IMR-90 (cell line): ENCODE data around the gene TSPAN8. TPM values are rescaled to one million over a fixed set of nuclear protein-coding genes. Genes with fewer than 3 reads are reported as not detected.

ENCODE experiments used
- ATAC-seq: fragments of 200-7000 bp; cut with Tn5 transposase; 2 replicates; pipeline ENCODE4 v1.9.1; 2020; ENCODE audit warnings: low read depth, mild to moderate bottlenecking, moderate library complexity
- BruUV-seq: library from RNA; stranded (reverse); fragments of 400-500 nt; replicated peaks from 2 replicates; lab custom pipeline; 2021; lab: Mats Ljungman, UMichigan
- CTCF ChIA-PET: fragments of 300-600 bp; formaldehyde crosslinking; extraction: SDS; loops from one replicate; lab custom pipeline; 2021; ENCODE audit warnings: antibody characterized with exemption; lab: Yijun Ruan, JAX
- POLR2A ChIA-PET: fragments of 300-600 bp; sonication (Branson Sonifier 250); formaldehyde crosslinking; loops from one replicate; lab custom pipeline; 2022; ENCODE audit warnings: antibody characterized with exemption; ENCODE audit not compliant: unreplicated experiment; lab: Charles Lee
- DNase-seq: peaks from one replicate; pipeline ENCODE4 v3.0.0; 2013
- H2AFZ ChIP-seq: replicated peaks from 2 replicates; pipeline ENCODE3; 2013; ENCODE audit warnings: low read length, mild to moderate bottlenecking; ENCODE audit not compliant: poor library complexity
- H2AK5ac ChIP-seq: 2 replicates; pipeline ENCODE4 v1.6.1; 2013; ENCODE audit warnings: low read depth, low read length, inconsistent platforms
- H2AK9ac ChIP-seq: replicated peaks from 2 replicates; pipeline ENCODE3; 2013; ENCODE audit warnings: mild to moderate bottlenecking, low read depth, low read length, moderate library complexity; ENCODE audit not compliant: poor library complexity
- H2BK120ac ChIP-seq: 2 replicates; pipeline ENCODE4 v1.6.1; 2013; ENCODE audit warnings: low read depth, low read length, inconsistent platforms
- H2BK15ac ChIP-seq: 3 replicates; pipeline ENCODE4 v1.6.1; 2013; ENCODE audit warnings: low read depth, low read length, inconsistent platforms
- H2BK20ac ChIP-seq: 2 replicates; pipeline ENCODE4 v1.6.1; 2013; ENCODE audit warnings: low read depth, mild to moderate bottlenecking, inconsistent platforms, low read length, moderate library complexity
- H2BK5ac ChIP-seq: 2 replicates; pipeline ENCODE4 v1.6.1; 2013; ENCODE audit warnings: mild to moderate bottlenecking, low read depth, low read length, inconsistent platforms; ENCODE audit not compliant: poor library complexity, severe bottlenecking
- H3K14ac ChIP-seq: replicated peaks from 2 replicates; pipeline ENCODE4 v1.6.1; 2013; ENCODE audit warnings: low read depth, low read length, inconsistent platforms
- H3K18ac ChIP-seq: 2 replicates; pipeline ENCODE4 v1.6.1; 2013; ENCODE audit warnings: low read depth, low read length, control low read depth
- H3K23ac ChIP-seq: 2 replicates; pipeline ENCODE4 v1.6.1; 2013; ENCODE audit warnings: low read depth, low read length, inconsistent platforms
- H3K27ac ChIP-seq: 2 replicates; pipeline ENCODE4 v1.5.1; 2013; ENCODE audit warnings: mild to moderate bottlenecking, control low read depth, low read length; ENCODE audit not compliant: insufficient read depth
- H3K27me3 ChIP-seq: 2 replicates; pipeline ENCODE4 v1.6.1; 2013; ENCODE audit warnings: low read length; ENCODE audit not compliant: control insufficient read depth, insufficient read depth
- H3K36me3 ChIP-seq: 2 replicates; pipeline ENCODE4 v1.6.1; 2013; ENCODE audit warnings: low read length, mixed read lengths; ENCODE audit not compliant: control insufficient read depth, insufficient read depth
- H3K4ac ChIP-seq: 2 replicates; pipeline ENCODE4 v1.6.1; 2013; ENCODE audit warnings: low read depth, low read length, inconsistent platforms
- H3K4me1 ChIP-seq: 2 replicates; pipeline ENCODE4 v1.6.1; 2013; ENCODE audit warnings: low read length, mixed read lengths; ENCODE audit not compliant: control insufficient read depth, insufficient read depth
- H3K4me2 ChIP-seq: 2 replicates; pipeline ENCODE4 v1.6.1; 2013; ENCODE audit warnings: low read depth, mild to moderate bottlenecking, control low read depth, low read length, moderate library complexity
- H3K4me3 ChIP-seq: 2 replicates; pipeline ENCODE4 v1.5.1; 2013; ENCODE audit warnings: low read depth, mild to moderate bottlenecking, control low read depth, low read length, moderate library complexity; ENCODE audit not compliant: insufficient read depth
- H3K56ac ChIP-seq: 2 replicates; pipeline ENCODE4 v1.6.1; 2013; ENCODE audit warnings: low read length, inconsistent platforms; ENCODE audit not compliant: insufficient read depth; ENCODE audit errors: extremely low read depth
- H3K79me1 ChIP-seq, 2 experiments: 2 replicates each; pipeline ENCODE4 v1.6.1; 2013; ENCODE audit warnings: low read length in 2 of 2, inconsistent platforms in 1 of 2, low read depth in 1 of 2
- H3K9ac ChIP-seq: 2 replicates; pipeline ENCODE4 v1.6.1; 2013; ENCODE audit warnings: low read depth, low read length, control low read depth
- H3K9me1 ChIP-seq: 2 replicates; pipeline ENCODE4 v1.6.1; 2013; ENCODE audit warnings: low read length, inconsistent platforms; ENCODE audit not compliant: insufficient read depth
- H3K9me3 ChIP-seq: 2 replicates; pipeline ENCODE4 v1.6.1; 2013; ENCODE audit warnings: low read length; ENCODE audit not compliant: control insufficient read depth, insufficient read depth
- H4K20me1 ChIP-seq: 2 replicates; pipeline ENCODE4 v1.6.1; 2013; ENCODE audit warnings: low read length, inconsistent platforms; ENCODE audit not compliant: insufficient read depth
- H4K5ac ChIP-seq: 2 replicates; pipeline ENCODE4 v1.6.1; 2013; ENCODE audit warnings: mild to moderate bottlenecking, low read depth, low read length, control low read depth
- H4K8ac ChIP-seq, 2 experiments: 2 replicates each; pipeline ENCODE4 v1.6.1; 2013; ENCODE audit warnings: low read depth in 2 of 2, low read length in 2 of 2, control low read depth in 1 of 2, inconsistent platforms in 1 of 2
- H4K91ac ChIP-seq: 2 replicates; pipeline ENCODE4 v1.6.1; 2013; ENCODE audit warnings: low read depth, low read length, inconsistent platforms; ENCODE audit not compliant: insufficient read depth
- BHLHE40 ChIP-seq: fragments of 150-350 bp; IDR thresholded peaks from 2 replicates; pipeline ENCODE4 v1.6.1; 2016; ENCODE audit warnings: mild to moderate bottlenecking, low read depth, low read length
- CEBPB ChIP-seq: IDR thresholded peaks from 2 replicates; pipeline ENCODE4 v1.6.1; 2012; ENCODE audit warnings: low read depth, low read length, improper control_type of control experiment
- CHD1 ChIP-seq: IDR thresholded peaks from 2 replicates; pipeline ENCODE4 v1.6.1; 2012; ENCODE audit warnings: low read depth, low read length, improper control_type of control experiment
- FOS ChIP-seq: fragments of 150-350 bp; IDR thresholded peaks from 2 replicates; pipeline ENCODE4 v1.6.1; 2016; ENCODE audit warnings: low read depth, low read length
- MAFK ChIP-seq: IDR thresholded peaks from 2 replicates; pipeline ENCODE4 v1.6.1; 2012; ENCODE audit warnings: low read depth, low read length, improper control_type of control experiment
- MAZ ChIP-seq: IDR thresholded peaks from 2 replicates; pipeline ENCODE4 v1.6.1; 2012; ENCODE audit warnings: low read depth, mild to moderate bottlenecking, low read length, improper control_type of control experiment, moderate library complexity, borderline replicate concordance
- MXI1 ChIP-seq: IDR thresholded peaks from 2 replicates; pipeline ENCODE4 v1.6.1; 2012; ENCODE audit warnings: low read depth, mild to moderate bottlenecking, low read length, moderate library complexity, borderline replicate concordance
- NFE2L2 ChIP-seq: fragments of 150-350 bp; IDR thresholded peaks from 2 replicates; pipeline ENCODE4 v1.6.1; 2016; ENCODE audit warnings: low read depth, mild to moderate bottlenecking, low read length
- POLR2A ChIP-seq: IDR thresholded peaks from 2 replicates; pipeline ENCODE4 v1.6.1; 2012; ENCODE audit warnings: mild to moderate bottlenecking, low read depth, low read length
- RAD21 ChIP-seq: IDR thresholded peaks from 2 replicates; pipeline ENCODE4 v1.6.1; 2012; ENCODE audit warnings: low read length, improper control_type of control experiment
- RCOR1 ChIP-seq: IDR thresholded peaks from 2 replicates; pipeline ENCODE4 v1.6.1; 2012; ENCODE audit warnings: mild to moderate bottlenecking, low read length, improper control_type of control experiment; ENCODE audit not compliant: insufficient replicate concordance
- RFX5 ChIP-seq: IDR thresholded peaks from 2 replicates; pipeline ENCODE4 v1.8.0; 2012; ENCODE audit warnings: low read depth, mild to moderate bottlenecking, low read length, moderate library complexity
- SMC3 ChIP-seq: fragments of 150-350 bp; IDR thresholded peaks from 2 replicates; pipeline ENCODE4 v1.6.1; 2016; ENCODE audit warnings: low read depth, mild to moderate bottlenecking, antibody characterized with exemption, low read length, moderate library complexity
- WGBS, 2 experiments: methylation state at CpG; one replicate each; pipeline versions ENCODE4 v1.1.5 to v1.1.7; 2013; ENCODE audit warnings: missing lambda C conversion rate in 2 of 2; ENCODE audit not compliant: insufficient read length in 1 of 2; ENCODE audit errors: extremely low coverage in 2 of 2; 5-methylcytosine and 5-hydroxymethylcytosine counted together
- dilution Hi-C: fragments of 300-500 bp; cut with HindIII; formaldehyde crosslinking; loops from one replicate; pipeline ENCODE4 v1.14.3; 2018; ENCODE audit warnings: low sequenced_read_pairs; ENCODE audit not compliant: unreplicated experiment
- in situ Hi-C: fragments of 300-500 bp; cut with MboI; formaldehyde crosslinking; loops from 3 replicates; pipeline ENCODE4 v1.14.3; 2019; ENCODE audit warnings: low sequenced_read_pairs, inconsistent platforms, mixed read lengths
- intact Hi-C: fragments of 100-400 bp; cut with micrococcal nuclease; formaldehyde crosslinking; loops from 2 replicates; pipeline ENCODE4 v1.10.0; 2022
- polyA plus RNA-seq, 3 experiments: library from polyadenylated mRNA; depleted of rRNA; stranded (reverse); fragments of >200 nt; gene quantifications; 2 replicates each; pipeline ENCODE4 v1.2.3, GENCODE V29; 2012; ENCODE audit warnings: low replicate concordance in 1 of 3
- total RNA-seq: library from RNA; depleted of rRNA; stranded (reverse); fragments of >200 nt; gene quantifications from 2 replicates; pipeline ENCODE4 v1.2.3, GENCODE V29; 2012
- TF ChIP-seq, protein P1 (sequence below): fragments of 150-350 bp; IDR thresholded peaks from 2 replicates; pipeline ENCODE4 v1.6.1; 2017; ENCODE audit warnings: mild to moderate bottlenecking, antibody characterized with exemption, low read length, low read depth
- TF ChIP-seq, protein P2 (sequence below): conservative IDR thresholded peaks from 2 replicates; pipeline ENCODE4 v1.5.1; 2012; ENCODE audit warnings: mild to moderate bottlenecking, low read depth, low read length, improper control_type of control experiment
- TF ChIP-seq, protein P3 (sequence below): fragments of 150-350 bp; IDR thresholded peaks from 2 replicates; pipeline ENCODE4 v1.6.1; 2016; ENCODE audit warnings: low read depth, mild to moderate bottlenecking, low read length, moderate library complexity, borderline replicate concordance

TSPAN8 gene
- total and polyA plus RNA-seq, 2 of the 4 experiments (the other 2 are of a cell fraction) = not detected

DNA sequence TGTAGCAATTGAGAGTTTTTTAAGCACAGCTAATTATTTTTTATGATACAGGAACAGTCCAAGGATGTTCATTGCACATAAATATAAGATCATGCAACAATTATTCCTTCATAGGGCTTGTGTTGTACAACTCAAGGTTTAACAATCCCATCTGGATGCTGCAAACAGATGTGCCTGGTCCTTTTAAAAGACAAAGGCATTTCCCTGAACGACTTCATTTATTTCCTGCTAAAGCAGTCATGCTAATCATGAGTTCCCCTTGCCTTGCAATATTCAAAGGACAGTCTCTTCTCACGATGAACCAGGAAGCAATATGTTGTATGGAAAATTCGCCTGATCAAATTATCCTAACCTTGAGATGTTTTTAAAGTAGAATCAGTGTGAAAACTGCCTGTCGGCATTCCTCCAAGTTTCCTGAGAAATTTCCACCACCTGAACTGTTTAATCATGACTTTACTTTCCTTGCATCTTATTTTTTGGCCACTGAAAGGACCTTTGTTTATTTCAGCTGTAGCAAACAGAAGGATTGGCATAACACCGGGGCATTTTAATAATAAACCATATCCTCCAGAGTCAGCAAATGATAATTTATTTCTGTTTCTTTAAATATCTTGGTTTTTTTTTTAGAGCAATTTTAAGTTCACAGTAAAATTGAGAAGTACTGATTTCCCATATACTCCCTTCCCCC, 33.9 kb upstream of the TSPAN8 start:
- Histone ChIP-seq H3K9ac (no peak overlapping the region), H4K91ac (no peak overlapping the region), H3K56ac (no peak overlapping the region; the same call in 1 of the 2 replicates), H4K8ac (no peak overlapping the region), H4K5ac (no peak overlapping the region), H2BK120ac (no peak overlapping the region), H2AK9ac (no peak overlapping the region), H3K27me3 (no peaks in the 10 kb centered on the region), H3K9me1 (no peaks in the 10 kb centered on the region), H3K4me3 (no peak overlapping the region), H2BK15ac (no peak overlapping the region), H3K4me2 (no peak overlapping the region), H3K79me1 (no peaks in the 10 kb centered on the region), H3K4ac (no peak overlapping the region), H2AFZ (no peak overlapping the region), H3K27ac (no peak overlapping the region), H3K9me3 (peaks cover 6% of the 10 kb centered on the region; the same call in 1 of the 2 replicates), H3K4me1 (no peaks in the 10 kb centered on the region), H4K20me1 (no peaks in the 10 kb centered on the region), H3K36me3 (no peaks in the 10 kb centered on the region), H2AK5ac (no peak overlapping the region), H3K14ac (no peak overlapping the region), H2BK20ac (no peak overlapping the region), H2BK5ac (no peak overlapping the region), H3K18ac (no peak overlapping the region), H3K23ac (no peak overlapping the region)
- intact Hi-C loops = no loop called here
- no CpG with 5 or more reads among the region's 5 CpGs for WGBS, 2 experiments
- POLR2A ChIA-PET = no interaction called here
- in situ Hi-C loops = no loop called here
- BruUV-seq = no TSS peak
- CTCF ChIA-PET = no interaction called here
- no peak for ATAC-seq
- no peak for DNase-seq
- TF ChIP-seq, protein P1, sequence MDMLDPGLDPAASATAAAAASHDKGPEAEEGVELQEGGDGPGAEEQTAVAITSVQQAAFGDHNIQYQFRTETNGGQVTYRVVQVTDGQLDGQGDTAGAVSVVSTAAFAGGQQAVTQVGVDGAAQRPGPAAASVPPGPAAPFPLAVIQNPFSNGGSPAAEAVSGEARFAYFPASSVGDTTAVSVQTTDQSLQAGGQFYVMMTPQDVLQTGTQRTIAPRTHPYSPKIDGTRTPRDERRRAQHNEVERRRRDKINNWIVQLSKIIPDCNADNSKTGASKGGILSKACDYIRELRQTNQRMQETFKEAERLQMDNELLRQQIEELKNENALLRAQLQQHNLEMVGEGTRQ = no peak
- no peak for TF ChIP-seq MAFK
- TF ChIP-seq MXI1 = no peak
- no peak for TF ChIP-seq FOS
- TF ChIP-seq RAD21 = no peak
- TF ChIP-seq NFE2L2 = no peak
- TF ChIP-seq, protein P2, sequence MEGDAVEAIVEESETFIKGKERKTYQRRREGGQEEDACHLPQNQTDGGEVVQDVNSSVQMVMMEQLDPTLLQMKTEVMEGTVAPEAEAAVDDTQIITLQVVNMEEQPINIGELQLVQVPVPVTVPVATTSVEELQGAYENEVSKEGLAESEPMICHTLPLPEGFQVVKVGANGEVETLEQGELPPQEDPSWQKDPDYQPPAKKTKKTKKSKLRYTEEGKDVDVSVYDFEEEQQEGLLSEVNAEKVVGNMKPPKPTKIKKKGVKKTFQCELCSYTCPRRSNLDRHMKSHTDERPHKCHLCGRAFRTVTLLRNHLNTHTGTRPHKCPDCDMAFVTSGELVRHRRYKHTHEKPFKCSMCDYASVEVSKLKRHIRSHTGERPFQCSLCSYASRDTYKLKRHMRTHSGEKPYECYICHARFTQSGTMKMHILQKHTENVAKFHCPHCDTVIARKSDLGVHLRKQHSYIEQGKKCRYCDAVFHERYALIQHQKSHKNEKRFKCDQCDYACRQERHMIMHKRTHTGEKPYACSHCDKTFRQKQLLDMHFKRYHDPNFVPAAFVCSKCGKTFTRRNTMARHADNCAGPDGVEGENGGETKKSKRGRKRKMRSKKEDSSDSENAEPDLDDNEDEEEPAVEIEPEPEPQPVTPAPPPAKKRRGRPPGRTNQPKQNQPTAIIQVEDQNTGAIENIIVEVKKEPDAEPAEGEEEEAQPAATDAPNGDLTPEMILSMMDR = no peak
- TF ChIP-seq BHLHE40 = no peak
- TF ChIP-seq POLR2A = no peak
- TF ChIP-seq RFX5 = no peak
- TF ChIP-seq CEBPB = no peak
- TF ChIP-seq RCOR1 = no peak
- no peak for TF ChIP-seq CHD1
- TF ChIP-seq, protein P3, sequence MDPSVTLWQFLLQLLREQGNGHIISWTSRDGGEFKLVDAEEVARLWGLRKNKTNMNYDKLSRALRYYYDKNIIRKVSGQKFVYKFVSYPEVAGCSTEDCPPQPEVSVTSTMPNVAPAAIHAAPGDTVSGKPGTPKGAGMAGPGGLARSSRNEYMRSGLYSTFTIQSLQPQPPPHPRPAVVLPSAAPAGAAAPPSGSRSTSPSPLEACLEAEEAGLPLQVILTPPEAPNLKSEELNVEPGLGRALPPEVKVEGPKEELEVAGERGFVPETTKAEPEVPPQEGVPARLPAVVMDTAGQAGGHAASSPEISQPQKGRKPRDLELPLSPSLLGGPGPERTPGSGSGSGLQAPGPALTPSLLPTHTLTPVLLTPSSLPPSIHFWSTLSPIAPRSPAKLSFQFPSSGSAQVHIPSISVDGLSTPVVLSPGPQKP = no peak
- TF ChIP-seq MAZ = no peak
- TF ChIP-seq SMC3 = no peak
- dilution Hi-C loops = no loop called here
